DMS 273 treated with DMSO at 0.1 percent for 48 hours (cell line): ENCODE measurements around the gene LRRTM1.

ENCODE experiments used
- DNase-seq: peaks from one replicate; lab custom pipeline; 2025; lab: John Stamatoyannopoulos, UW

Gene LRRTM1

DNA sequence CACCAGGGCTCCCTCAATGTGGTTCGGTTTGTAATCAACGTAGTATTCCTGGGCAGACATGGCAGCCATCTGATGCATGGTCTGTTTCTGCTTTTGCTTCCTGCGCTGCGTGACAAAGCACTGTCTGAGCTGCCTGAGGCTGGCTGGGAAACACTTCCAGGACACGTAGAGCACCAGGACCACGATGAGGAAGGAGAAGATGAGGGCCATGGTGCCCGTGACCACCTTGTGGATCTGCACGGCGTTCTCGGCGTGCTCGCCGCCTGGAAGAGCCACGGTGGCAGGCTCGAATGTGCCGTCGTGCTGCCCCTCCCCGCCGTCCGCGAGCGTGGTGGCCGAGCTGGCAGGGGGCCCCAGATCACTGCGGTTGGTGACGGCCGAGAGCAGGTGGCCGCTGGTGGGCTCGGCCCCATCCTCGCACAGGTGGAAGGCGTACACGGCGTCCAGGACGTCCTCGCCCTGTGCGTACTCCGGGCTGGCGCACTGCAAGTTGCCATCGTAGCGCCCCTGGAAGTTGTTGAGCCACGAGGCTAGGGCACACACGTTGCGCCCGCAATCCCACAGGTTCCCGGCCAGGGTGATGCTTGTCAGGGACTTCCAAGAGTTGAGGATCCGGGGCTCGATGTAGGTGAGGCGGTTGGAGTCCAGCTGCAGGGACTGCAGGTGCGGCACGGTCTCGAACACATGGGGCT lies 2.1 kb downstream of the LRRTM1 start:
- no peak for DNase-seq

DNA sequence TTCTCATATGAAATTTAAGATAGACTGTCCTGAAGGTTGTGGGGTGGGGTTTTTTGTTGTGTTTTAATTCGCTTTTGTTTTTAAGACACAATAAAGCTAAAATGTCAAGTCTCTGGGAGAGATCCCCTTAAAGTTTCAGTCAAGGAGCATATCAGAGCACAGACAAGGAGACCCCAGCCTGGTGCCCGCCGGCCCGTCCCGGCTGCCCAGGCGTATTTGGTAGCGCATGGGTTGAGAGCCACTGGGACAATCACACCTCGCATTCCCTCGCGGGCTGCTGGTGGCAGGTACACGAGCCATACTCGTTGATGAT lies 2.6 kb downstream of the LRRTM1 start:
- DNase-seq, result no peak

DNA sequence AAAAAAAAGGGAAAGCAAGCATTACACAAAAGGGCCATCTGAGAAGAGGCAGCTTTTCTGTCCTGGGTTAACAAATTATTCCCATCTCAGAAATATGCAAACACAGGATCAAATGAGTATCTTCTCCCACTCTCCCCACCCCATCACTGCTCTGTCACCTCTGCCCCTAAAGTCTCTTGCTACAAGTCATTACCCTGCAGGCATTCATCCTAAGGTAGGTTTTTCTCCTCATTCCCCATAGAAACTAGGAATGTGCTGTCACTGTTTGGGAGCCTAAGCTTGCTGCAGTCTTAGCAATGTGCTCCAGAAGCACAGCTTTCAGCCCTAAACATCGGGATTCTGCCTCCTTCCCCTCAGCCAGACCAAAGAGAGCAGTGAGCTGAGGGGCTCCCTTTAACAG lies 3.6 kb downstream of the LRRTM1 start:
- DNase-seq, result no peak

DNA sequence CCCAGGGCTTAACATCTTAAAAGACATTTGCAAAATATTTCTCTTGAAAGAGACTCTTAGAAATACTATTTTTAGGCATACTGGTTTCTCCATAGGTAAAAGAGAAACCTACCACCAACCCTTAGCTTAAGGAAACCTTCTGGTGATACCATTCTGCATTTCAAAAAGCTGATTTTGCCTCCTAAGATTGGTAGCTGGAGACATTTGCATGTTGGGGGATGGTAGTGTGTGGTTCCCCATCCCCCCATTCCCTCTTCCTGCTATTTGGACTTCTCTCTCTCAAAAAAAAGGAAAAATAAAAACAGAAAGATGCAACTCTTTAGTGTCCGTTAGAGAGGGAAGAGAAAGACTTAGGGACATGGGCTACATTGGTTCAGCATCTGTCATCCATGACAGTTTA lies 4.2 kb downstream of the LRRTM1 start:
- no peak for DNase-seq

DNA sequence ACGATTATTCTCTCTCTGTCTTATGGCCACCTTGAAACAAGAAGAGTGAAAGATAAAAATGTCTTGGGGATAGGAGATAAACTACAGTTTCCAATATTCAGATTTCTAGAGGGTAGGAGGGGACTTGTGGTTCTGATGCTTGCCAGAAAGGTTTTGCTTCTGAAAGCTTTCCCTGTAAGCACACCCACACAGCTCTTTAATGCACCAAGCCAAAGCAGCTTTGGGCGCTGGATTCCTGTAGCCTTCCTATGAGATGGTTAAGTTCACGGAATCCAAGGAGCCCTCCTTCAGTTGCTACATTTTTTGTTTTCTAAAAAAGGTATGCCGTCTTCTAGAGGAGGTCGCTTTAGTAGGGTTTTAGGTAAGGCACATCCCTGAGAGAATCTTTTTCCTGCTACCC lies 4.9 kb downstream of the LRRTM1 start:
- no peak for DNase-seq

DNA sequence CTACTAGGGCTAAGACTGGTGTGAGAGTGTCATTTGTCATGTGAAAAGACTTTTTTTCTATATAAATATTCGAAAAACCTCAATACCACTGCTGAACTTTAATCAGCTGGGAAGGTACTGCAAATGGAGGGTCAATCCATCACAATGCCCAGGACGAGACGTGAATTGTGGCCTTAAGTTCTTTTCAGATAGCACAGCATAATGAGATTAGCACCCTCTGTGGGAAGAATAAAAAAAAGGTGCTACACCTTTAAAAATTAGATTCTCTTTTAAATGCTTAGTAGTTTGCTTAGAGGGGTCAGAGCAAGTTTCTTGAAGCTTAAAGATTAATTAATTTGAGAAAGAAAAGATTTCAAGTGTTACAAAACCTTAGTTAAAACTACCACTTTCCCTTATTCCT lies 5.6 kb downstream of the LRRTM1 start:
- no peak for DNase-seq

DNA sequence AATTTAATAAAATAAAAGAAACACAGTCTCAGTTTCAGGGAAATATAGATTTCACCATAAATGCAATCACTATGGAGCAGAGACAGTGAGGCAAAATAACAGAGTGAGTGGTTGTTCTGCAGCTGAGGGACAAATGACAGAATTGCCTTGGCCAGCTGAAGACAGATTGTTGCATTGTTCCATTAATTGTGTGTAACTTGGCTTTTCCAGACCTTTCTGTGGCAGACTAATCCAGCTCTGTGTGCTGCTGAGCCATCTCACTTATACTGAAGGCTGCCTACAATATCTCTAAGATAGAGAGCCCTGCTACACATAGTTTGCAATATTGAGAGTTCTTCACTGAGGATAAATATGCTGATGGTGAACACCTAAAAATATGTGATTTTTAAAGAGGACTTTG lies 11.5 kb downstream of the LRRTM1 start:
- no peak for DNase-seq

DNA sequence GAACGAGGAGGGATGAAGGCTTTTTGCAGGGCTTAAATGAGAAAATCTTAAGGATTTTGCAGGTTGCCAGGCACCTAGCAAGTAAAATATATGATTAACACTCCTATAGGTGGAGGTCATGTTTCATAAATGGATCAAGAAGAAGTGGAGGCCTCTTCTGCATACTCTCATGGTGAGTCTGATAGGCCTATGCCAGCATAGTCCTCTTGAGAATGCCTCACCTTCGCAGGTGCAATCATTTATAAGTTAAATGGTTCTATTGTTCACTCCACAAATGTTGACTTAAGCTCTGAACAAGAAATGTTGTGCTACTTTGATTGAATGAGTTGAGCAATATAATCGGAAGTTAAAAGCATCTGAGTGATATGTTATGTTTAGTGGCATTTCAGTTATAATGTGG lies 12.1 kb downstream of the LRRTM1 start:
- DNase-seq, result no peak

DNA sequence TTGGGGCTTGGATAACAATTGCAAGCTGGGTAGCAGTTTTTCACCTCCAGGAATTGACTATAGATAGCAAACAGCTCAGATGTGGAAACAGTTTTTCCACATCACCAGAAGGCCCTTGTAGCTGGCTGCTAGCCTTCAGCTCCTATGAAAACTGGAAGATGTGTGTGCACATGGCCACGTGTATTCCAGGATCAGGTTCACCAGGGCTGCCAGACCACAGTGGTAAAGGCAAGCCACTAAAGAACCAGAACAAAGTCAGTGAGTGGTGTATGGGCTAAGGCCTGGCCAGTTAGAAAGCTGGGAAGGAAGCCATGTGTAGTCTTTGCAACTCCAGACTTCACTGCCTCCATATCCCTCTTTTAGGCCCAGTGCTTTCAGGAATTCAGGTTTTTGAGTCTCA lies 12.9 kb downstream of the LRRTM1 start:
- DNase-seq, result no peak

DNA sequence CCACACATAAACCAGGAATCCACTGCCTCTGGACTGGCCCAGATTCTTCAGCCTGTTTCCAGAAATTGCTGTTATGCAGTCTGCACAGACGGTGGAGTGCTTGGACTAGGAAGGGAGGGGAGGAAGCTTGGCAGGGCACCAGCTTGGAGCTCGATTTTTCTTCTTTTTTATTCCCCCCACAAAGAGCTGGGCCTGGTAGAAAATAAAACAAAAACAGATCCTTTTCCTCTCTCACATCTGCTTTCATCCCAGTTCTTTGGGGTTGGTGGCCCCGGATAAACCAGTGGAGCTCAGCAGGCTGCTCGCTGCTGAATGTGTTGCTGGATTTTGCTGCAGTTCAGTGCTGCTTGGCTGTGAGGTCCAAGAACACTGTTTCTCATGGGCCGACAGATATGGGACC lies 16.0 kb downstream of the LRRTM1 start:
- DNase-seq, result no peak

DNA sequence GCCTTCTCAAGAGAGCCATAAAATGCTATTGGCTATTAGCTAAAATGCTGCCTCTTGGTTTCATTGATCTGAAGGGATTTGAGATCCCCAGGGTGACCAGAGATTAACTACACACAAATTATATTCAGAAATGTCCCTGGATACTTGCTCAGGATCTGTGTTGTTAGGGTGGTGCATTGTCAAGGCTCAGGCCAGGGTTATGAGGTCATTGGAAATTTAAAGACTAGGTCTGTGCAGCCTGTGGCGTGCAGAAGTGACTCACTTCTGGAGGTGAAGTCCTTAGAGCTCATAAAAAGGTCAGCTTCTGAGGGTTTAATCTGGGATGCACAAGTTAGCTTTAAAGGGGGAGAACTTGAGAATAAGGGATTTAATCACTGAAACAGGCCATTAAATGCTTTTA lies 23.5 kb downstream of the LRRTM1 start:
- no peak for DNase-seq

DNA sequence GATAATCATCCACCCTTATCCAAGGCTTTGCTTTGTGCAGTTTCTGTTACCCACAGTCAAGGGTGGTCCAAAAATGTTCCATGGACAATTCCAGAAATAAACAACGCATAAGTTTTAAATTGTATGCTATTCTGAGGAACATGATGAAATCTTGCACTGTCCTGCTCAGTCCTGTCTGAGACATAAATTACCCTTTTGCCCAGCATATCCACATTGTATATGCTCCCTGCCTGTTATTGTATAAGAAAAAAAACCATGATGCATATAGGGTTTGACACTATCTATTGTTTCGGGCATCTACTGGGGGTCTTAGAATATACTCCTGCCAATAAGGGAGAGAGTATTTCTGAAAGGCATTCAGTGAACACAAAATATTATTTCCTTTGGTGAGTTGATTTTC lies 24.0 kb downstream of the LRRTM1 start:
- DNase-seq, result no peak

DNA sequence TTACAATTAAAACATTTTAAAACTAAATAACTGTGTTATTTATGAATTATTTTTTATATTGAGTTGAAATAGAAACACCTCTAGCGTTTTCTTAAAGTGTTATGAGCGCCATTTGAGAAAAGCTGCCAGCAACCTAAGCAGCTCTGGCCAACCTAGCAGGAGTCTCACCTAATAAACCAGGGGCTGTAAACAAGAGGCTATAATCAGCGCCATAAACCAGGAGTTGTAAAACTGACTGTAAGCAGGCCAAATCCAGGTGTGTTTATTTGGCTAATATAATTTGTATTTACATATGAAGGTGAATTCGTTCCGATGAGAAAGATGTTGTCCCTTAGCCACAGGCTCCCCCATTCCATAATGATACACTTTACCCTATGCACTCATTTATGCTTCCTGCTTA lies 34.7 kb downstream of the LRRTM1 start:
- DNase-seq, result no peak

DNA sequence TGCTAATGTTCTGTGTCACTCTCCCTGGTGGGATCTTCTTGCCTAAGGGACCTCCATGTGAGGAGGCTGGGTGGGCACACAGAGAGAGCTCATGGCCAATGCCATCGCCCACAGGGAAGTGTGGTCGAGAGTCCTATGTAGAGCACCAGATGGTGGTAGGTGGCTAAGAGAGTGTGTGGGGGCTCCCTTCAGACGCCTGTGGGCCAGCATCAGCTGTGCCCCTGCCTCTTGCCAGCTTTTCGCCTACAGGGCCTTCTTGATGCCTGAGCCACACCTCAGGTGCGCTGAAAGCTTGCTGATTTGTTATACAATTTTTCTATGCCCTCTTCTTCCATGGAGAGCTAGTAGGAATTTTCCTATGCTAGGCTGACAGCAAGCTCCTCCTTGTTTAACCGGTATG lies 38.3 kb downstream of the LRRTM1 start:
- DNase-seq, result no peak

DNA sequence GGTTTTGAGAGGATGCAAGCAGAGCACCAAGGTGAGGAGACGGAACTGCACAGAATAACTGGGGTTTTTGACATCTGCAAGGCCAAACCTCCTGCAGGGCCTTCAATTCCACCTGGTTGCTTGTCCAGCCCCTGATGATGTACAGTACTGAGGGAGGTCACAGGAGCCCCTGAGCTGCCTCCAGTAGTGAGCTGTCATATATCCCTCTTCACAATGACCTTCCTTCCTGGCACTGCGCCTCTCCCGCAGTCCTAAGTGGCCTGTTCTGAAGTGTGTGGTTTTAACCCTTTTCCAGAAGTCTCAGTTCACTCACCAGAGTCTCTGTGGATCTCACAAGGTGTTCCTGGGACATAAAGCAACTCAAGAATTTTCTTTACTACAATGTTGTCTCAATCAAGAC lies 45.3 kb downstream of the LRRTM1 start:
- DNase-seq, result no peak

DNA sequence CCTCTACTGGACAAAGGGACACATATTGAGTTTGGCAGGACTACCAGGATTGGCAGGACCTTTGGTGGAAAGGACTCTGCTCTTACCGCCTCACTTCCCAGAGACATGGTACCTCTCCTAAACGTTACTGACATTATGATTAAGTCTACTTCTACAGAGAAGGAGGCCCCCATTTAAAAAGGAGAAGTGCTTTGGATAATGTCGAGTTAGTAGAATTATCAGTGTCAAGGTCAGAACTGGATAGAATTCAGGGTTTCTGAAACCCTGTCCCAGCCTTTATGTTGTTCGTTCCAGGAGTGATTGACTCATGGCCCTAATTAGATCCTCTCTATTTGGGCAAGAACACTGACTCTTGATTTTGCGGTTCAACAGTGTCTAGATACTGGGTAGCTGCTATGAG lies 45.8 kb downstream of the LRRTM1 start:
- no peak for DNase-seq

DNA sequence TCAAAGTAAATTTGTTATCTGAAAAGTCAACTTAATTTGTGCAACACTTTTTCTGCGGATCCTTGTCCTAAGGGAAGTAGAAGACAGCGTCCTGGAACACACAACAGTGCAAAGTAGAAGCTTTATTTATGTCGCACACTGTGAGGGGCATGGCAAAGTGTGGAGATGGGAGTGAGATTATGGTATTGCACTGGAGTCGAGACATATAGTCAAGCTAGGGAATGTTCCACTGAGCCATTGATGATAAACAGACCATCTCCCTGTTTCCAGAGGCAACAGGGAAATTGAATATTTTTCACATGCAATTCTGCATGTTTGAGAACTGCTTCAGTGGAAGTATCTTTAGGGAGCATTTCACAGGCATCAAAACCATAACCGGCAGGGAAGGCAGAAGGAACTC lies 46.2 kb downstream of the LRRTM1 start:
- DNase-seq, result no peak

DNA sequence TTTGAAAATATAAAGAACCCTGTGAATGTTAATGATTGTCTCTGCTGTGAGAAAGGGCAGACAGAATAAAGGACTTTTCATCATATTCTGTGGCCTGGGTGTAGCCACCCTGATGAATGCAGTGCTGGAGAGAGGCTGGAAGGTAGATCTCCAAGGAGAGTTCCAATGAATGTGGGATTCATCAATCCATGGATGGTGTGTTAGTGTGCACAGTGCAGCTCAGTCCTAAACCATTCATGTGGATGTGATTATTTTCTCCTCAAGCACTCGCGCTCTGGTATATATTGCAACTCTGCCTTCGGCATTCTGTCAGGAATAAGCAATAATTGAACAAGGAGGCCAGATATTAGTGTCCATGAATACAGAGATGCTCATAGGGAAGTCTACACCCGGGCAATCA lies 47.1 kb downstream of the LRRTM1 start:
- no peak for DNase-seq

DNA sequence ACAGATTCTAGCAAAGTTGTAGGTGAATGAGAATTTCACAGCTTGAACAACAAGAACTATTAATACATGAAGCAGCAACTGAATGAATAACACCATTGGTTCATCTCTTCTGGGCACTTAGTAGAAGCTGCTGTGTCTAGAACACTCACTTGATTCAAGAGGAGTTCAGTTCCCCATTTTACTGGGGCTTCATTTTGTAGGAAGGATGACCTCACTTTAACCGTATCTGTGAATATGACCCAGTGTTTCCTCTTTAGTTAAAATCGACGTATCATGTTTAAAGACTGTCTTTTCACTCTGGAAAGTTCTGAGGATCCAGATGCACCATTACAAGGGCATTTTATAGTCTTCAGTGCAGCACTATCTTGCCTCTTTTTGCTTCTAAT lies 47.8 kb downstream of the LRRTM1 start:
- no peak for DNase-seq

DNA sequence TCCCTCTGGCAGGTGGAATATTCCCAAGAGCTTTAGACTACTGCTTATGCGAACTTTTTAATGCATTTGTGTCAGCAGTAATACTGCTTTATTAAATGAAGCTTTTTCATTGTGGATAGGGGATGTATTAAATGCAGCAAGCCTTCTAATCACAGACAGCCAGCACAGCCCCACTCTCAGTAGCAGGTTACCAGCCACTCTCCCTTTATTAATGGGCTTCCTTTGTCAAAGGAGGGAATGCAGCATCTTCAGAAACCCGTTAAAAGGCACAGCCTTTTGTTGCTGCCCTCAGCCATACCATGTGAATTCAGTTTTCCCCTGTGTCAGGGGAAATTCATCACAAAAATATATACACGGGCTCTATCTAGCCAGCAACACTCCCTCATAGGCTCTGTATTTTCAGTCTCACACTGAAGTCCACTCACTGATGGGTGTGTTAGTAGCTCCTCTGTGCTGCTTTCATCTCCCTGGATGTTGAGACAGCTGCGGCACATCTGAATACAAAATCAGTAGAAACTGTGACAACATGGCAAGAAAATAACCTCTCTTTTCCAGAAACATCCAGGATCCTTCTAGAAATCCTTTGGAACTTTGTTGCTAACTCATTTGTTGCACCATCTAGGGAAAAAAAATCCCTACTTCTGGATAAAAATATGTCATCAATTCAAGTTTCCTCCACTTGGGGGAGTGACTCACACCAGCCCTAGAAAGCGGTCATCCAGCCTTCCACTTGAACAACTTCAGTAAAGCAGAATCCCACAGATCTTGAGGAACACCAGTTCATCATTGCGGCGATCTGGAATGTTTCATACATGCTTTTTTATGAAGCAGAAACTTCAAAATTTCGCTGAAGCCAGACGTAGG lies 48.4 kb downstream of the LRRTM1 start:
- DNase-seq, result no peak

DNA sequence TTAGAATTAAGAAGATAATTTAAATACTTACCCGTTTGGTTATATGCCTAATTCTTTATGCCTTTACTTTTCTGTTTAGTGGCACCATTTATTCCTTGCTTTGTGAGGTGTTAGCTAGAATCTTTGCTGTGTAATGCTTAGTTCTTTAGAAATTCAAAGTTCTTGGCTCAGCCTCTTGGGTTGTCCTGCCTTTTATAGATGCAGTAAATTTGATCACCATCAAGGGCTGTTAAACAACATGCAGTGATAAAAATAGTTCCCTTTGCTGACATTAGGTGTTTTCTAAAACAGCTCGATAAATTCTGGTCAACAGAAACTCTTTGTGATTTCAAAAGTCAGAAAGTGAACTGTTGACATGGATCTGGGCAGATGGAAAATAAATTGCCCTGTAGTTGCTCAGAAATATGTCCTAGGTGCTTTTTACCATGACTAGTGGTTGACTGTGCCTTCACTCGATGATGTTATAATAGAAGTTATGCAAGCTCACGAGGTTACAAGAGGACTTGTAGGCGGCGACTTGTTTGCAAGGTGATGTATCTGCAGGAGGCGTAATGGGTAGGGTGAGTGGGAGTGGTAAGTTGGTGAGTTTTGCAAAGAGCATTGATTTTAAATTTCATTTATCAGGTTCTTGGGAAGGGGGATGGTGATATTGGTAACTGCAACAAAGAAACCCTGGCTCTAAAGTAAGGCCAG lies 52.1 kb downstream of the LRRTM1 start:
- no peak for DNase-seq
